Esophagus (tissue), 2 donors: ENCODE measurements around the gene ZNF385B. TPM values are rescaled to one million over a fixed set of nuclear protein-coding genes. Genes with fewer than 3 reads are reported as not detected.

ENCODE experiments used
- H3K27ac ChIP-seq, 2 donors: one replicate each; pipeline ENCODE4 v1.5.1; 2013; ENCODE audit warnings: low read depth in 2 of 2, mild to moderate bottlenecking in 2 of 2, inconsistent platforms in 1 of 2, low read length in 1 of 2, moderate library complexity in 1 of 2
- H3K27me3 ChIP-seq, 2 donors: one replicate each; pipeline ENCODE4 v1.6.1; 2013; ENCODE audit warnings: low read length in 2 of 2, control low read depth in 1 of 2, mild to moderate bottlenecking in 1 of 2; ENCODE audit not compliant: insufficient read depth in 2 of 2, control insufficient read depth in 1 of 2
- H3K36me3 ChIP-seq, 2 donors: one replicate each; pipeline ENCODE4 v1.6.1; 2013; ENCODE audit warnings: low read length in 1 of 2; ENCODE audit not compliant: control insufficient read depth in 2 of 2, insufficient read depth in 2 of 2
- H3K4me1 ChIP-seq, 2 donors: one replicate each; pipeline ENCODE4 v1.6.1; 2013; ENCODE audit warnings: low read length in 1 of 2; ENCODE audit not compliant: control insufficient read depth in 2 of 2, insufficient read depth in 2 of 2
- H3K4me3 ChIP-seq, 2 donors: one replicate each; pipeline ENCODE4 v1.5.1; 2013; ENCODE audit warnings: low read length in 2 of 2, mild to moderate bottlenecking in 2 of 2, low read depth in 1 of 2, moderate library complexity in 1 of 2
- H3K9me3 ChIP-seq, 2 donors: one replicate each; pipeline ENCODE4 v1.6.1; 2013; ENCODE audit warnings: mild to moderate bottlenecking in 2 of 2, low read depth in 1 of 2, low read length in 1 of 2, moderate library complexity in 1 of 2; ENCODE audit not compliant: control insufficient read depth in 2 of 2, insufficient read depth in 1 of 2
- WGBS, 2 donors: extraction: QIAGEN DNeasy Blood & Tissue Kit; methylation state at CpG; one replicate each; pipeline ENCODE4 v1.1.7; 2013; 5-methylcytosine and 5-hydroxymethylcytosine counted together
- polyA plus RNA-seq, 2 donors: library from polyadenylated mRNA; stranded (reverse); fragments of 200-250 nt; gene quantifications; one replicate each; pipeline ENCODE4 v1.2.3, GENCODE V29; 2013
- donor health status: healthy with polysubstance abuse.
- donor health status: Bipolar disorder and iron deficiency.

ZNF385B gene
- polyA plus RNA-seq, 2 donors = 0.22 to 0.29 TPM

DNA sequence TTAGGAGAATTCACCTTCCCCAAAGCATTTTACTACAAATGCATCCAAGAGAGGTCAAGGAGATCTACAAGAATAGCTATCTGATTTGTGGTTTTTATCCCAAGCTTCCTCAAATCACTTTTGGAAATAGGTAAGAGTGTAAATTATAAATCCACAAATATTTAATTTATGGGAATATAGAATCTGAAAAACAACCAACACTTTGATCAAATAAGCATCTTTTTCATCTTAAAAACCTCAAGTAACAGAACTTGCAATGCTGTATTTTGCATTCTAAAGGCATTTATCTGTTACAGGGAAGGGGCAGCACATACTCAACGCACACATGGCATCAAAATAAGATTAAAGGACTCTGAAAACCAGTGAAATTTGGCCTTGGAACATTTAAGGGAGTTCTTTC lies 1.9 kb downstream of the ZNF385B start:
- no peak overlapping the region for H3K4me3 ChIP-seq
- H3K27me3 ChIP-seq = no peaks in the 10 kb centered on the region
- H3K9me3 ChIP-seq = no peaks in the 10 kb centered on the region
- H3K36me3 ChIP-seq = no peaks in the 10 kb centered on the region
- 82 to 85% methylated on average over 1 of the region's 1 CpG for WGBS, 2 donors
- peaks cover 5 to 6% of the 10 kb centered on the region in 2 donors for H3K4me1 ChIP-seq
- no peak overlapping the region for H3K27ac ChIP-seq

DNA sequence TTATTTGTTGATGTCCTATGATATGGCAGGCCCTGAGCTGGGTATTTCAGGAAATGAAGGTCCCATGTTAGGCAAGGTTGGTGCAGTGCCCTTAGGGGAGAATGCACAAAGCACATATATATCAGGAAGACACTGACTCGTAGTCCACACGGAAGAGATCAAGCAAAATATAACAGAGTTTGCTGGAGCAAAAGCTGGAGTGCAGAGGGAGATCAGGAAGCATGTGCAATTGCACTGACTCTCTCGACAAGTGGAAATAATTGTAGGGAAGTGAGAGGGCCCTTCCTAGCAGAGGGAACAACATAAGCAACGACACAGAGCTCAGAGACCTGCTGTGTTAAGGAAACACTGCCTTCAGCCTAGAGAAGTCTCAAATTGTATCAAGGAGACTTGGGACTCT lies 4.2 kb downstream of the ZNF385B start:
- Histone ChIP-seq H3K36me3 (no peaks in the 10 kb centered on the region), H3K9me3 (no peaks in the 10 kb centered on the region), H3K4me3 (no peak overlapping the region), H3K4me1 (peaks cover 5 to 6% of the 10 kb centered on the region in 2 donors), H3K27ac (no peak overlapping the region), H3K27me3 (no peaks in the 10 kb centered on the region)
- 55 to 62% methylated on average over 4 of the region's 4 CpGs for WGBS, 2 donors

DNA sequence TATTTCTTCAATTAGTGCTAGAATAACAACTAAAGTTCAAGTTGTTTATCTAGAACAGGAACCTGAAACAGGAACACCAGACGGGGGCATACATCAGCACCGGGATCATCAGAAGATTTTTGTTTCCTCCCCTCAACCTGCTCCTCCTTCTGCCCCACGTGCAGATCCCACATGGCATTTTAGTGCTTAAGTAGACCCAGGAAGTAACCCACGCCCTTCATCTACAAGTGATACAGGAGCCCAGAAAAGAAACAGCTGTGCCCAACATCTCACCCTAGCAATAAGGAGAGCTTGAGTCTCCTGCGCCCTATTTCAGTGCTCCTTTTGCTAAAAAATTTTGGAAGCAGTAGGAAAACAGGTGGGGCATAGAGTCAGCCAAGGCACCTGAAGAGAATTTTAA lies 5.2 kb downstream of the ZNF385B start:
- no peaks in the 10 kb centered on the region for H3K36me3 ChIP-seq
- H3K27ac ChIP-seq = no peak overlapping the region
- H3K4me3 ChIP-seq = no peak overlapping the region
- WGBS, 2 donors = 44 to 52% methylated on average over 5 of the region's 5 CpGs
- no peaks in the 10 kb centered on the region for H3K9me3 ChIP-seq
- no peaks in the 10 kb centered on the region for H3K27me3 ChIP-seq
- peaks cover 3 to 4% of the 10 kb centered on the region in 2 donors for H3K4me1 ChIP-seq

DNA sequence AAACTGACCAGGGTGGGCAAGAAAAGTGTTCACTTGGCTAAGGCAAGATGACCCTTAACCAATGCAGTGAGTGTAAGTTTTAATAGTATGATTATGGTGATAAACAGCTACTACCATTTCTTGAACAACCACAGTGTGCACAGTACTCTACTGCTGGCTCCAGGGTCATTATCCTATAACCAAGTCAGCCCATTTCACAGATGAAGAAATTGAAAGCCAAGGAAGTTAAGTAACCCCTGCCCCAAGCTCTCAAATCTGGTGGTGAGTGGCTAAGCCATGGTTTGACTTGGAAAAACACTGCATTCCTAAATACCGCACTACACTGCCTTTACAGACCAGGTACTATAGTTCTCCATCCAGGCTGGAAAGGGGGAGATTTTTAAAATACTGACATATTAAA lies 5.7 kb downstream of the ZNF385B start:
- Histone ChIP-seq H3K27ac (no peak overlapping the region), H3K36me3 (no peaks in the 10 kb centered on the region), H3K4me1 (peaks cover 3 to 4% of the 10 kb centered on the region in 2 donors), H3K9me3 (peaks cover 0 to 2% of the 10 kb centered on the region in 2 donors), H3K4me3 (no peak overlapping the region), H3K27me3 (no peaks in the 10 kb centered on the region)
- WGBS, 2 donors = 98 to 100% methylated on average over 1 of the region's 1 CpG

DNA sequence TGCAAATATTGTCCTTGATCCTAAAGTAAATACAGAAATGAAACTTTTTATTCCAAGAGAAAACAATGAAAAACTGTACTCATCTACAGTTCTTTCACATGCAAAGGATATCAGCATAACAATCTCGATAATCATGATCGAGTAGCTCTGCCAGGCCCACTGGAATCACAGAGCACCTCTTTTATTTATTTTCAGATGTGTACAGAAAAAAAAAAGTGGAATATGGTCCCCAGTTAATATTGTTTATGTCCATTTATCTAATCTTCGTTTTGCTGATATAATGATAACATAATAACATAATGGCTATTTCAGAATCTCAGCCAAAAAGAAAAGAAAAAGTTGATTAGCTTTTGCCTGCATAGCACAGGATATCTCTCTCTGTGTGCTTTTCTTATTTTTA lies 6.5 kb downstream of the ZNF385B start:
- no peaks in the 10 kb centered on the region for H3K4me1 ChIP-seq
- H3K9me3 ChIP-seq = peaks cover 0 to 2% of the 10 kb centered on the region in 2 donors
- H3K27me3 ChIP-seq = no peaks in the 10 kb centered on the region
- H3K4me3 ChIP-seq = no peak overlapping the region
- 54 to 67% methylated on average over 3 of the region's 3 CpGs for WGBS, 2 donors
- H3K27ac ChIP-seq = no peak overlapping the region
- no peaks in the 10 kb centered on the region for H3K36me3 ChIP-seq

DNA sequence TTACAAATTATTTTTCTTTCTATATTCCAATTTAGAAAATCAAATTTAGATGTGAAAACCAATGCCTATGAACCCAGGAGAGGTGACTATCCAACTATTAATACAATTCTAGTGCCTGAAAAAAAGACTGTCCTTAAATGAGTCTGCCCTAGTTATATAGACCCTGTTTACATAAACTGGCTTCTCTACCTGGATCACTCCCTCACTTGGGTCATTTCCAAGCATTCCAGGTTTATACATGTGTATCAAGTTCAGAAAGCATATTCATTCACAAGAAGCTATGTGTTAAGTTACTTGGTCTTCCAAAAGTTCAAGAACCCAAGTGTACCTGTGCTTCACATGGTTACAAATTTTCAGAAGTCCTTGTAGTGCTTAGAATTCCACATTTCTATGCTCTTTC lies 8.3 kb downstream of the ZNF385B start:
- Histone ChIP-seq H3K27ac (no peak overlapping the region), H3K4me1 (no peaks in the 10 kb centered on the region), H3K4me3 (no peak overlapping the region), H3K27me3 (no peaks in the 10 kb centered on the region), H3K9me3 (peaks cover 0 to 2% of the 10 kb centered on the region in 2 donors), H3K36me3 (no peaks in the 10 kb centered on the region)

DNA sequence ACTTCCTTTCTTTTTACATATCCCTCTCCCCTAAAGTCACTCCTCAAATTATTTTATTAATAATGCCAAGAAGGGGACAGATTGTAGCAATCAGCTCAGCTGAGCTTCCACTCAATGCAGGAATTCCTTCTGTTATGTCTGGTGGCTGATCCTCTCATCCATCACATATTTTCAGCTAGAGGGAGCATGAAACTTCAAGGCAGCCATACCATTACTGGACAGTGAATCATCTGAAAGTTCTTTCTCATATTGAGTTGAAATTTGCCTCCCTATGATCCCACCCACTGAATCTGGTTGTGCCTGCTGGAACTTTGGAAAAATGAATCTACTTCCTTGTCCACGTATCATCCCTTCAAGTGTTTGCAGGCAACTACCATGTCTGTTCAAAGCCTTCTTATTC lies 11.2 kb downstream of the ZNF385B start:
- Histone ChIP-seq H3K27ac (no peak overlapping the region), H3K27me3 (no peaks in the 10 kb centered on the region), H3K36me3 (no peaks in the 10 kb centered on the region), H3K9me3 (peaks cover 0 to 2% of the 10 kb centered on the region in 2 donors), H3K4me1 (peaks cover 0 to 3% of the 10 kb centered on the region in 2 donors), H3K4me3 (no peak overlapping the region)
- 64 to 73% methylated on average over 1 of the region's 1 CpG for WGBS, 2 donors

DNA sequence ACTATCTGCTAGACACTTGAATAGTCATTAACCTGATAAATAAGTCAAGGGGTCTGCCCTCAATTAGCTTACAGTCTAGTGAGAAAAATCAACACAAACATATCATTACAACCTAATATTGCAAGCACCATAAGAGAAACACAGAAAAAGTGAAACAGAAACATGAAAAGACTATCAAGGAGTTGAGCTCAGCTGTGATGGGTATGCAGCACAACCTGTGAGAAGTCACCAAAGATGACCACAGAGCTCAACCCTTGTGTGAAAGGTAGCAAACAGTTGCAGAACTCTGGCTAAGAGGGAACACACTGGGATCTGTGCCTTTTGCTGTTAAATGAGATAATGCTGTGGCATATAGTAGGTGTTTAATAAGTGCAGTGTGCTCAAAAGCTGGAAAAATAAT lies 11.7 kb downstream of the ZNF385B start:
- Histone ChIP-seq H3K27ac (no peak overlapping the region), H3K36me3 (no peaks in the 10 kb centered on the region), H3K4me3 (no peak overlapping the region), H3K4me1 (peaks cover 0 to 3% of the 10 kb centered on the region in 2 donors), H3K9me3 (peaks cover 0 to 2% of the 10 kb centered on the region in 2 donors), H3K27me3 (no peaks in the 10 kb centered on the region)

DNA sequence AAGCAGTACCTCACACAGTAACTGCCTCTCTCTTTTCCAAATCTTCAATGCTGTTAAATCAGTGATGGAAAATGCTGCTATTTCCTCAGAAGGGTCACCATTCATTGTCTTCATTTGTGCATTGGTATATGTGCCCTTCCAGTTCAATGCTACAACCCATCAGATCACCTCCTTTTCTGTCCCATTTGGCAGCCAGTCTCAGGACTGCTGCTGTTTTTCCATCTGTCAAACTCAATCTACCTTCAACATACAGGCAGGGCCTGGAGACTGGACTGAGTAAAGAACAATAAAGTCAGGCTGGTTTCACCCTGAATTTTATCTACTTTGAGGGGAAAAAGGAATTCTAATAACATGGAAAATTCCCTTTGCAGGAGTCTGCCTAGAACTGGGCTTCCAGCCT lies 17.9 kb downstream of the ZNF385B start:
- Histone ChIP-seq H3K36me3 (no peaks in the 10 kb centered on the region), H3K4me3 (no peak overlapping the region), H3K27me3 (no peaks in the 10 kb centered on the region), H3K9me3 (no peaks in the 10 kb centered on the region), H3K27ac (no peak overlapping the region), H3K4me1 (peaks cover 0 to 3% of the 10 kb centered on the region in 2 donors)

DNA sequence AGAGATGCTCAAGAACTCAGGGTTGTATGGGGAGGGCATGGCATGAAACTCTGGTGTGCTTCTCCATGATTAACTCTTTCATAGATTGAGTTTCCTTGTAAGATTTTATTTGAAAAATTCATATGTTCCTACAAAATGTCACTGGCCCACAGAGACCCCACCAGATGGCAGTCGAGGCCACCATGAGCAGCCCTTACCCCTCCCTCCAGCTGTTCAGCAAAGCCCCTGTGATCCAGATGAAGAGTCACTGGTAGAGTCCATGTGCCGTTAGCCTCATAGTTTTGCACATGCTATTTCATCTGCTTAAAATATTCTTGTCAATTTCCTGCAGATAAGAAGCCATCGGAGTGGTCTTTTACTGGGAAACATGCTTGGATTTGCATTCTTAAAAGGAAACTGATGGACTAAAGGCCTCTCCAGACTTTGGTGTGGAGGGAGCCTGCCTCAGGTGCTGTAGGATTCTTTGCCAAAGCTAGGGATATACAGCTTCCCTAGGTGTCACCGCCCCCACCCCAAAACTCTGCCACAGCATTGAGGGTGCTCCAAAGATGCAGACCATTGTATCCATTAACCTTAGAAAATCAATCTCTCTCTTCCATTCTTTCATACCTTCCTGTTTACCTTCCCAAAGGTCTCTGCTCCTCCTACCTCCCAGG lies 18.8 kb downstream of the ZNF385B start:
- Histone ChIP-seq H3K4me1 (peaks cover 0 to 3% of the 10 kb centered on the region in 2 donors), H3K36me3 (no peaks in the 10 kb centered on the region), H3K27ac (no peak overlapping the region), H3K9me3 (no peaks in the 10 kb centered on the region), H3K4me3 (no peak overlapping the region), H3K27me3 (no peaks in the 10 kb centered on the region)
- WGBS, 2 donors = 49 to 50% methylated on average over 4 of the region's 4 CpGs
